Stimulated activated naive CD4-positive, alpha-beta T cell (primary cell): ENCODE measurements around the gene RPUSD1.
"Not testable (repeated sequence)": the region's sequence is repeated elsewhere in the genome, so short reads cannot be mapped to it uniquely, and the experiment has no call there.

Source experiments
- DNase-seq, 6 experiments: peaks; one replicate each; lab custom pipeline; 2025; lab: John Stamatoyannopoulos, UW

Gene RPUSD1

DNA sequence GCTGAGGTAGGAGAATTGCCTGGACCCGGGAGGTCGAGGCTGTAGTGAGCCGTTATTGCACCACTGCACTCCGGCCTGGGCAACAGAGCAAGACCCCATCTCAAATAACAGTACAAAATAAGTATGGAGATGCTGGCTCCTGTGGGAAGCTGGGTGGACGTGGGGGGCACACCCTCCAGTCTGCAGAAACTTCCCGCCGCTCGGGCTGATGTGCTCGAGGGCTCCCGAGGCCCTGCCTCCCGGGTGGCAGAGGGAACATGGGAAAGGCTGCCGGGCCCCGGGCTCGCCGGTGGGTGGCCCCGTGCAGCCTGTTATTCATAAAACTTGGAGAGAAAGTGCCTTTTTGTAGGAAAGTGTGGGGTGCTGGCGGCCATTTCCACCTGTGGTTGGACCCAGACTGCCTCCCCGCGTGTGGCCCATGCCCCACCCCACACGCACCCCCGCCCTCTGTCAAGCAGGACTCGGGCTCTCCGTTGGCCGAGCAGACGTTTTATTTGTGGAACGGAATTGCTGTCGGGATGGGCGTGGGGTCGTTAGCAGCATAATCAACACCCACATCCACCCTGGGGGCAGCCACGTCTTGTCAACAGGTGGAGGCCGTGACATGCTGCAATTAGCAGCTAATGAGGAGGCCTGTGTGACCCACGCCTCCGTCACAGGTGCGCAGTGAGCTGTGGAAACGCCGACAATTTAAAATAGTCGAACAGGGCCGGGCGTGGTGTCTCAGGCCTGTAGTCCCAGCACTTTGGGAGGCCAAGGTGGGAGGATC is 40.0 kb downstream of the RPUSD1 start:
- no peak for DNase-seq

GRCh38 chr16:746637-747036 is 41.5 kb downstream of the RPUSD1 start:
- DNase-seq = no peak

- DNase-seq = no peak
Measured at GRCh38 chr16:745739-746138, 42.4 kb downstream of the RPUSD1 start.

DNA sequence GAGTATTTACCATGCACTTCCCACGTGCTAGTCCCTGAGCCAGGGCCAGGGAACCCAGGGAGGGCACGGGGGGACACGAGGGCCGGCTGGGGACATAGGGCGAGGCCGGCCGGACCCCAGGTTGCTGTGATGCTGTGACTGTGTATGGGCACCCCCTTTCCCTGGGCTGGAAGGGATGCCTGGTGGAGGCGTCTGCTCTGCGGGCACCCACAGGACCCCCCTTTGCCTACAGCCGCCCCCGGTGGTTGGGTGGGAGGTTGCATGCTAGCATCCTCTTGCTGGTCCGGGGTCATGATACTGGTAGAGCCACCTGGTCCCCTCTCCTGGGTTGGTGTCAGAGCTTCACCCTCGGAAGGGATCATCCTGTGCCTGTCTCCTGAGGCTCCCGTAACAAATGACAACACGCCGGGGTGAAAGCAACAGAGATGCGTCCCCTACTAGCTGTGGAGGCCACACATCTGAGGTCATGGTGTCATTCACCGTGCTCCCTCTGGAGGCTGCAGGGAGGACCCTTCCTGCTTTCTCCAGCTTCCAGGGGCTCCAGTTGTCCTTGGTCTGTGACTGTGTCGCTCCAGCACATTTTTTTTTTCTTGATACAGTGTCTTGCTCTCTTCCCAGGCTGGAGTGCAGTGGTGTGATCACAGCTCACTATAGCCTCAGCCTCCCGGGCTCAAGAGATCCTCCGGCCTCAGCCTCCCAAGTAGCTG is 44.2 kb downstream of the RPUSD1 start:
- DNase-seq = no peak

- not testable (repeated sequence) for DNase-seq
Measured at GRCh38 chr16:742894-743293, 45.3 kb downstream of the RPUSD1 start.

GRCh38 chr16:741986-742629 is 46.1 kb downstream of the RPUSD1 start:
- no peak for DNase-seq

DNA sequence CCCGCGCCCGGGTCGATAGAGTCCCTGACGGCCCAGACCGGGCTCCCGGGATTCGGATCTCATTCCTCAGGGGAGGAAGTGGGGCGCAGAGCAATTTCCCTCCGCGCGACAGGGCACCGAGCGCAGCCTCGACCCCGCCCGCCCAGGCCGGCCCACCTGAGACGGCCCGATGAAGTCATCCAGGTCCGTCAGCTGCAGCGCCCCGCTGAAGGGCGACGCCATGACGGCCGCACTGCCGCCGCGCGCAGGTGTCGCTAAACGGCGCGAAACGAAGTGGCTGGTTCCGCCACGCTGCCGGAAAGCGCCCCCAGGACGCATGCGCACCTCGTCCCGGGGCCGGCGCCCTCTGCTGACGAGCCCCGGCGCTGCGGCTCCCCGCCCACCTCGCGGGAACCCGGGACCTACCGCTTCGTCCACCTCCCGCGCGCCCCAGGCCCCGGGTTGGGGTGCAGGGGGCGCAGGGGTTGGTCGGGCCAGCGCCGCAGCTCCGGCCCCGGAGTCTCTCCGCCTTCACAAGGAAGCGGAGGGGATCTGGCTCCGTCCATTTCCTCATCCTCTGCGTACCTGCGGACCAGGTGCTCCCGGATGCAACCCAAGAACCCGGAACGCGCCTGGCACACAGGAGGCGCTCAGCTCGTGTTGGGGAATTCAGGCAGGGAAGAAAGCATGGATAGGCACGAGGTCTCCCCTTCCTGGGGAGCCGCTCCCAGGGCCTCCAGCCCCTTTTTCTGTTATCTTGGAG is 47.2 kb downstream of the RPUSD1 start, which contains the start of gene CIAO3:
Gene CIAO3, minus strand, starts transcription at position 234 of the 742 bp plus-strand sequence. Its CDS starts 12 bp downstream, at position 222.
- peak; percentile 83 to 96 (median 92) for DNase-seq

GRCh38 chr16:740459-740763 is 47.8 kb downstream of the RPUSD1 start:
- no peak for DNase-seq

- no peak for DNase-seq
Measured at GRCh38 chr16:739560-740458, 48.4 kb downstream of the RPUSD1 start.

GRCh38 chr16:736936-737481 is 51.2 kb downstream of the RPUSD1 start:
- no peak for DNase-seq

DNA sequence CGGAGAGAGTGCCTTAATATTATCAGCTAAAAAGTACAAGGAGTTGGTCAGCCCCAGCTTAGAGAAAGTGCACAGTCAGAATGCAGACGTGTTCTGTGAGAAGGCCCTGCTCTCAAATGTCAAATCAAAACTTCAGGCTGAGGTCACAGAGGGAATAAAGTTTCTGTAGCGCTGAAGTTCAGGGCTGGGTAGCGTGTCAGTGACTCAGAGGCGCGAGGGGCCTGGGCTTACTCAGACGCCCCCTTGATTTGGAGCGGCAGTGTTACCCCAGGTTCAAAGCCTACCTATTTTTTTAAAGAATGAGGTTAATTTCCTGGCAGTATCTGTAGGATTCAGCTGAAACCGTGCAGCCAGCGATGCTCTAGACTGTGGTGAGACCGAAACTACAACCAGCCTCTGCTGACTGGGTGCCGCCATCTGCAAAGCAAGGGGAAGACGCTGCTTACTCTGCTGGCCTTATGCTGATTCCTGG is 52.2 kb downstream of the RPUSD1 start:
- no peak for DNase-seq

- DNase-seq = no peak
Measured at GRCh38 chr16:734981-735881, 53.0 kb downstream of the RPUSD1 start.
